Mucosa of descending colon (tissue), 3 donors: ENCODE measurements around the gene C8G. TPM values are rescaled to one million over a fixed set of nuclear protein-coding genes. Genes with fewer than 3 reads are reported as not detected.

Source experiments
- ATAC-seq: fragments of 200-7000 bp; cut with Tn5 transposase; one replicate; pipeline ENCODE4 v1.9.1; 2020; ENCODE audit warnings: mild to moderate bottlenecking, moderate library complexity
- DNase-seq, 3 donors: peaks; one replicate each; pipeline ENCODE4 v3.0.0-alpha.2; 2020
- H3K36me3 ChIP-seq: fragments of 200-600 bp; one replicate; pipeline ENCODE4 v1.8.0; 2021; ENCODE audit warnings: low read depth, mild to moderate bottlenecking
- H3K4me1 ChIP-seq: fragments of 200-600 bp; one replicate; pipeline ENCODE4 v1.8.0; 2021; ENCODE audit warnings: low read depth, mild to moderate bottlenecking
- H3K4me3 ChIP-seq: fragments of 200-600 bp; one replicate; pipeline ENCODE4 v1.8.0; 2021; ENCODE audit warnings: mild to moderate bottlenecking
- H3K9me3 ChIP-seq: fragments of 200-600 bp; one replicate; pipeline ENCODE4 v1.8.0; 2021; ENCODE audit warnings: mild to moderate bottlenecking
- intact Hi-C, 2 donors: fragments of 100-400 bp; cut with DNase I in 1 of 2; cut with micrococcal nuclease in 1 of 2; formaldehyde crosslinking; loops; one replicate each; pipeline versions ENCODE4 v1.11.0 to v1.11.1; 2022; cut with DNase I, micrococcal nuclease
- total RNA-seq, 3 donors: library from RNA; stranded (reverse); fragmentation: NEBNext Ultra II Directional in 2 of 3; extraction: Animal tissue kit (Norgen Biotek cat#: 25700) in 2 of 3; gene quantifications; one replicate each; pipeline versions ENCODE4 v1.2.1 to v1.2.4, GENCODE V29; 2021 to 2023
- TF ChIP-seq, protein P1 (sequence below): fragments of 200-600 bp; IDR thresholded peaks from one replicate; pipeline ENCODE4 v1.8.0; 2022; ENCODE audit warnings: antibody characterized with exemption, mild to moderate bottlenecking
- donor health status: DM: no; HTN: no; CAD: no; lungs with moderate emphysema.
- donor health status: DM: no; HTN: no; CAD: no.
- donor health status: DM: no; HTN: yes; CAD: no.

Gene C8G
- total RNA-seq, 3 donors from 2014 or later: 3.2 to 15.4 (median 10.4) TPM

GRCh38 chr9:136985853-136986252 lies 40.8 kb downstream of the C8G start:
- no peaks in the 10 kb centered on the region for H3K4me1 ChIP-seq
- DNase-seq (no peak), ATAC-seq (no peak)
- no peaks in the 10 kb centered on the region for H3K36me3 ChIP-seq
- H3K9me3 ChIP-seq: no peaks in the 10 kb centered on the region
- TF ChIP-seq, protein P1, sequence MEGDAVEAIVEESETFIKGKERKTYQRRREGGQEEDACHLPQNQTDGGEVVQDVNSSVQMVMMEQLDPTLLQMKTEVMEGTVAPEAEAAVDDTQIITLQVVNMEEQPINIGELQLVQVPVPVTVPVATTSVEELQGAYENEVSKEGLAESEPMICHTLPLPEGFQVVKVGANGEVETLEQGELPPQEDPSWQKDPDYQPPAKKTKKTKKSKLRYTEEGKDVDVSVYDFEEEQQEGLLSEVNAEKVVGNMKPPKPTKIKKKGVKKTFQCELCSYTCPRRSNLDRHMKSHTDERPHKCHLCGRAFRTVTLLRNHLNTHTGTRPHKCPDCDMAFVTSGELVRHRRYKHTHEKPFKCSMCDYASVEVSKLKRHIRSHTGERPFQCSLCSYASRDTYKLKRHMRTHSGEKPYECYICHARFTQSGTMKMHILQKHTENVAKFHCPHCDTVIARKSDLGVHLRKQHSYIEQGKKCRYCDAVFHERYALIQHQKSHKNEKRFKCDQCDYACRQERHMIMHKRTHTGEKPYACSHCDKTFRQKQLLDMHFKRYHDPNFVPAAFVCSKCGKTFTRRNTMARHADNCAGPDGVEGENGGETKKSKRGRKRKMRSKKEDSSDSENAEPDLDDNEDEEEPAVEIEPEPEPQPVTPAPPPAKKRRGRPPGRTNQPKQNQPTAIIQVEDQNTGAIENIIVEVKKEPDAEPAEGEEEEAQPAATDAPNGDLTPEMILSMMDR: no peak
- no peak overlapping the region for H3K4me3 ChIP-seq
- intact Hi-C loops: no loop called here

- DNase-seq (no peak), ATAC-seq (no peak)
- no peaks in the 10 kb centered on the region for H3K36me3 ChIP-seq
- no peaks in the 10 kb centered on the region for H3K9me3 ChIP-seq
- no peak overlapping the region for H3K4me3 ChIP-seq
- TF ChIP-seq, protein P1: no peak
- H3K4me1 ChIP-seq: peaks cover 13% of the 10 kb centered on the region
- intact Hi-C loops: no loop called here
These were observed 43.8 kb downstream of the C8G start for GRCh38 chr9:136988872-136989271.

DNA sequence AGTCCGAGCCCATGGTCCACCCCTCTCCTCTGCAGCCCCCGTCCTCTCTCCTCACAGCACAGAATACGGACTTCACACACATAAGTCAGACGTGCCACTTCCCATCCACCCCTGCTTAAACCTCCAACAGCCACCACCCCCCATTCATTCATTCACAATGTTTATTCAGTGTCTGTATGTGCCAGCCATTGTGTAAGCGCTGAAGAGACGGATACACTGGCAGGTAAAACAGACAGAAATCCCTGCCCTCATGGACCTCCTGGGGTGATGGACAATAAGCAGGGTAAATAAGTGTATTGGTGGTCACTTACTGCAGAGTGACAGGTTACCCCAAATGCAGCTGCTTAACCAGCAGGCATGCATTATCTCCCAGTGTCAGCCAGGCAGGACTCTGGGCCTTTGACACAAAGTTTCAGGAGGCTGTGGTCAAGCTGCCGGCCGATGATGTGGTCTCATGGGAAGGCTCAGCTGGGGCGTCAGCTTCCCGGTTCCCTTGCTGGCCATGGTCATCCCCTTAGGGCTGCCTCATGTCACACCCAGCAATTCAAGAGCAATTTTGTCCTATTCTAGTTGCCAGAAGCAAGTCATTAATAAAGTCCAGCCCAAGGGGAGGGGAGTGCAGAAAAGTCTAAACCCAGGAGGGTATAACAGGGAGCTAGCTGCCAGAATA lies 45.3 kb downstream of the C8G start:
- ATAC-seq (no peak), DNase-seq (no peak)
- no peaks in the 10 kb centered on the region for H3K9me3 ChIP-seq
- TF ChIP-seq, protein P1: no peak
- intact Hi-C loops: no loop called here
- H3K36me3 ChIP-seq: no peaks in the 10 kb centered on the region
- no peak overlapping the region for H3K4me3 ChIP-seq
- H3K4me1 ChIP-seq: peaks cover 23% of the 10 kb centered on the region

DNA sequence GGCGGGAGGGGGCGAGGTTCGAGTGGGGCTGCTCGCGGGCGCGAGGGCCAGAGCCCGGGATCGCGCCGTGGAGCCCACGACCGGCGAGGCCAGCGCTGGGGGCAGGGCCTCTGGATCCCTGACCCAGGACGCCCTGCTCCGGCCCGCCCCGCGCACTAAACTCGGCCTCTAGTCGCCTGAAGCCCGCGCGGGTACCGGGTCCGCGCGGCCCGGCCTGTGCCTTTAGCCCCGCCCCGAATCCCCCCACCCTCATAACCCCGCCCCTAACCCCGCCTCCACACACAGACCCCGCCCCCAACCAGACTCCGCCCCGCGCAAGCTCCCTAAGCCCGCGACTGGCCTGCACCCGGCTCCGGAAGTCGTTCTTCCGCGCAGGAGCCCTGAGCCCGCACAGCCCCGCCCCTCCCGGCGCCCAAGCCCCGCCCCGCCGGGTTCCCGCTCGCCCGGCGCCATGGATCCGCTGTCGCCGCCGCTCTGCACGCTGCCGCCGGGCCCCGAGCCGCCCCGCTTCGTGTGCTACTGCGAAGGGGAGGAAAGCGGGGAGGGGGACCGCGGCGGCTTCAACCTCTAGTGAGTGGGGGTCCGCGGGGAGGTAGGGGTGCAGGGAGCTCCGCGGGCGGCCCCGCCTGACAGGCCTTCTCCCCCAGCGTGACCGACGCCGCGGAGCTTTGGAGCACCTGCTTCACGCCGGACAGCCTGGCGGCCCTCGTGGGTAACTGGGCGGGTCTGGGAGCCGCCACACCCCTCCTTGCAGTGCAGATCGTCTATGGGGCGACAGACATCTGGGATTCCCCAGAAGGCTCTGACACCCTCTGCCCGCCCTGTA lies 47.2 kb downstream of the C8G start, which contains the start of gene PAXX:
TSS of gene PAXX (plus strand) at position 430 of the 826 bp plus-strand sequence. CDS start at position 452, 22 bp downstream.
- TF ChIP-seq, protein P1: no peak
- DNase-seq (peak; percentile 96 to 97 (median 97)), ATAC-seq (peak; percentile 91)
- peak within 1 kb of the TSS; percentile 36 for H3K4me3 ChIP-seq
- no peaks in the 10 kb centered on the region for H3K9me3 ChIP-seq
- intact Hi-C loops: no loop called here
- H3K36me3 ChIP-seq: no peaks in the 10 kb centered on the region
- peaks cover 41% of the 10 kb centered on the region for H3K4me1 ChIP-seq

DNA sequence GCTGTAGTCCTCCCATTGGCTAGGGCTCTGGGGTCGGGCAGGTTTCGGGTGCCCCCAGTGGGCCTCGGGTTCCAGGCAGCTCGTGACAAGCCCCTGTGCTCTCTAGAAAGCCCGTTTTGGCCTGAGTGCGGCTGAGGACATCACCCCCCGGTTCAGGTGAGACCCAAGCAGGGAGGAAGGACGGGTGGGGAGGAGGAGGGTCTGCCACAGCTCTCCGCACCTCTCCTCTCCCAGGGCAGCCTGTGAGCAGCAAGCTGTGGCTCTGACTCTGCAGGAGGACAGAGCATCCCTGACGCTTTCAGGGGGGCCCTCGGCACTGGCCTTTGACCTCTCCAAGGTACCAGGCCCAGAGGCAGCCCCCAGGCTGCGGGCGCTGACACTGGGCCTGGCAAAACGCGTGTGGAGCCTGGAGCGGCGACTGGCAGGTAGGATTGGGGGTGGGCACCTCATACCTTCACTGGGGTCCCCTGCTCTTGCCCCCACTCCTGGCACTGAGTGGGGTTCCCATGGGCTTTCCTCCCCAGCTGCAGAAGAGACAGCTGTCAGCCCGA lies 47.9 kb downstream of the C8G start:
- peaks cover 42% of the 10 kb centered on the region for H3K4me1 ChIP-seq
- intact Hi-C loops: no loop called here
- no peak for ATAC-seq

More for the DNA sequence above, 47.9 kb downstream of the C8G start:
- Histone ChIP-seq H3K4me3 (peak overlapping the region; percentile 36), H3K36me3 (no peaks in the 10 kb centered on the region), H3K9me3 (no peaks in the 10 kb centered on the region)
- no peak for DNase-seq
- TF ChIP-seq, protein P1: no peak
